ENCODE results near the gene LRRFIP2.
"Not testable (repeated sequence)": the region's sequence is repeated elsewhere in the genome, so short reads cannot be mapped to it uniquely, and the experiment has no call there.

LRRFIP2 gene

DNA sequence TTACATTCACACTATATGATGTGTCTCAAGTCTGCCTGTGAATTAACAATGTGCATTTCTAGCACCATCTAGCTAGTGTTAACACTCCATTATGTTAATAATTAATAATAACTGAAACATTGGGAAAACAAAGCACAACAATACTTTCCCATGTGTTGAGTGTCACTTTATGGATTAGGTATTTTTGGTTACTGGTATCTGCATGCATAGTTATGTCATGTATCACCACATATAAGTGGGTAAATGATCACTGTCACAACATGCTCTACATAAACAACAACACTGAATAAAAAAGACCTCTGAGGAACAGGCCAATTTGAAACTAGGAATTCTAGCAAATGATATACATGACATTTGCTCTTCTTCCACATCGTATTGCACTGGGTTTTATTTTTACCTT is 106.4 kb downstream of the LRRFIP2 start:
- Histone ChIP-seq H3K36me3 (ENCODE audit: control insufficient read depth, insufficient read depth, low read length, severe bottlenecking) (peaks cover 60% of the 10 kb centered on the region), H3K4me1 (ENCODE audit: control insufficient read depth, insufficient read depth, low read length) (peaks cover 7% of the 10 kb centered on the region)
- DNase-seq (ENCODE audit: low read depth): no peak

DNA sequence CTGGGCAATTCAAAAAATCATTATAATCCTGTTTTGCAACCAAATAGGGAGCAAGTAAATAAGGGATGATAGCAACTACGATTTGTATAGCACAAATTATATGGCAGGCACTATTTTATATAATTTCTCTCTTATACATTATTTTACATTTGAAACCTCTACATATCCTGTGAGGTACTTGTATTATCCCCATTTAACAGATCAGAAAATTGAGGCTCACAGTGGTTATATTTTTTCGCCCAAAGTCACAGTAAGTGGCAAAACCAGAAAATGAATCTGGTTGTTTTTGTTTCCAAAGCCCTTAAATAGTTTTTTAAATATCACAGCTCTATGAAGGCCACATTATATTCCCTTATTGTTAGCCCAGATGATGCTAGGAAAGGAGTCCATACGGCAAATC is 106.8 kb downstream of the LRRFIP2 start:
- Histone ChIP-seq H3K9ac (ENCODE audit: low read length) (no peak overlapping the region), H3K27me3 (replicated peaks; ENCODE audit: control insufficient read depth, insufficient read depth, low read length) (no peaks in the 10 kb centered on the region), H3K36me3 (ENCODE audit: control insufficient read depth, insufficient read depth, low read length, severe bottlenecking) (peaks cover 65% of the 10 kb centered on the region), H3K4me1 (ENCODE audit: control insufficient read depth, insufficient read depth, low read length) (peaks cover 2% of the 10 kb centered on the region), H3K9me3 (ENCODE audit: control insufficient read depth, low read length) (no peaks in the 10 kb centered on the region), H3K4me3 (ENCODE audit: low read length) (no peak overlapping the region)
- no peak for DNase-seq (ENCODE audit: low read depth)

More for the DNA sequence above, 106.4 kb downstream of the LRRFIP2 start:
- H3K9ac ChIP-seq (ENCODE audit: low read length): no peak overlapping the region
- H3K9me3 ChIP-seq (ENCODE audit: control insufficient read depth, low read length): no peaks in the 10 kb centered on the region
- H3K27me3 ChIP-seq (replicated peaks; ENCODE audit: control insufficient read depth, insufficient read depth, low read length): no peaks in the 10 kb centered on the region
- H3K4me3 ChIP-seq (ENCODE audit: low read length): no peak overlapping the region

DNA sequence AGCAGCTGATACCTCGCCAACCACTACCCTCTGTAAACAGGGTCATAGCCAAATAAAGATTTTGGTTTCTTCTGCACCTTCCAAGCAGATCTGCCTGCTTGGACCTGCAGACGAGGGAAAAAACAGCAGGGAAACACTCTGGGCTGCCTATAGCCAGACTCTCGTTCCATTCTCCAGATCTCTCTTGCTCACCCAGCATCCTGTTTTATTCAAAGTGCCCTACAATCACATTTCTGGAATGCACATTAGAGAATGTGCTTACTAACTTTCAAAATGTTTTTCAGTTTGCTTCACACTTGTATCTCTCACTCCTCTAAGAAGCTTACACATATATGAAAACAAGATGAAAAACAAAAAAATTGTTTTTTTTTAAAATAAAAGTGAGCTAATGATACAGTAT is 109.6 kb downstream of the LRRFIP2 start:
- H3K9ac ChIP-seq (ENCODE audit: low read length): no peak overlapping the region
- H3K36me3 ChIP-seq (ENCODE audit: control insufficient read depth, insufficient read depth, low read length, severe bottlenecking): peaks cover 72% of the 10 kb centered on the region
- no peak for DNase-seq (ENCODE audit: low read depth)
- no peak overlapping the region for H3K4me3 ChIP-seq (ENCODE audit: low read length)
- no peaks in the 10 kb centered on the region for H3K27me3 ChIP-seq (replicated peaks; ENCODE audit: control insufficient read depth, insufficient read depth, low read length)
- peaks cover 5% of the 10 kb centered on the region for H3K4me1 ChIP-seq (ENCODE audit: control insufficient read depth, insufficient read depth, low read length)
- no peaks in the 10 kb centered on the region for H3K9me3 ChIP-seq (ENCODE audit: control insufficient read depth, low read length)

DNA sequence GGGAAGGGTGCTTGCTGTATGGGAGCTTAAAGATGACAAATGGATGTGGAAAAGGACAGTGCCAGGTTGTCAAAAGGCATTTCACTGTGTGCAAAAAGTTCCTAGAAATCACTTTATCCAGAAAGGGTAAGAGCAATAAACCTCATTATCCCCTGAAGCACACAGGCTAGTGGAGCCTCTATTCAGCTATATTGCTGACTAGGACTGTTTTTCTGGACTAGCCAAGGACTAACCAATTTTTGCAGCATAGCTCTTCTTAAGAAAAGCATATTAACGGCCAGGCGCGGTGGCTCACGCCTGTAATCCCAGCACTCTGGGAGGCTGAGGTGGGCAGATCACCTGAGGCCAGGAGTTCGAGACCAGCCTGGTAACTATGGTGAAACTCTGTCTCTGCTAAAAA is 116.3 kb downstream of the LRRFIP2 start:
- Histone ChIP-seq H3K36me3 (ENCODE audit: control insufficient read depth, insufficient read depth, low read length, severe bottlenecking) (peaks cover 54% of the 10 kb centered on the region), H3K4me1 (ENCODE audit: control insufficient read depth, insufficient read depth, low read length) (peaks cover 41% of the 10 kb centered on the region), H3K9me3 (ENCODE audit: control insufficient read depth, low read length) (no peaks in the 10 kb centered on the region)

DNA sequence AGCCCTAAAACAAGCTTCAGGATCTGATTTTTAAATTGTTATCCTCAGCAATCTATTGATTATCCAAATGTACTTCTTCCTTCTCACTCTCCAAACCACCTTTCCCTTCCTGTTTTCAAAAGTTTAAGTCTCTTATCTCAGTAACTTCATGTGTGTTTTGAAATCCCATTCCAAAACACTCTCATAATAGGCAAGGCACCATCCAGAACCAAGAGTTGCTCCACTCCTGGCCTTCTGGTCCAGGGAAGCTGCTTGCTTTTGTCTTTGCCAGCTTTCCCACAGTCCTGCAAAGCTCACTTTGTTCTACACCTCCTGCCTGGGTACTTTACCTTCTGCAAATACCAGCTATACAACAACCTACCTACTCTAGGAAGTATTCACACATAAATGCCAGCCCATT is 117.6 kb downstream of the LRRFIP2 start:
- Histone ChIP-seq H3K36me3 (ENCODE audit: control insufficient read depth, insufficient read depth, low read length, severe bottlenecking) (peaks cover 52% of the 10 kb centered on the region), H3K4me3 (ENCODE audit: low read length) (no peak overlapping the region), H3K4me1 (ENCODE audit: control insufficient read depth, insufficient read depth, low read length) (peaks cover 49% of the 10 kb centered on the region), H3K9ac (ENCODE audit: low read length) (no peak overlapping the region), H3K9me3 (ENCODE audit: control insufficient read depth, low read length) (no peaks in the 10 kb centered on the region), H3K27me3 (replicated peaks; ENCODE audit: control insufficient read depth, insufficient read depth, low read length) (no peaks in the 10 kb centered on the region)
- no peak for DNase-seq (ENCODE audit: low read depth)

More for the DNA sequence above, 116.3 kb downstream of the LRRFIP2 start:
- no peak overlapping the region for H3K9ac ChIP-seq (ENCODE audit: low read length)
- no peak for DNase-seq (ENCODE audit: low read depth)
- H3K4me3 ChIP-seq (ENCODE audit: low read length): no peak overlapping the region
- no peaks in the 10 kb centered on the region for H3K27me3 ChIP-seq (replicated peaks; ENCODE audit: control insufficient read depth, insufficient read depth, low read length)

DNA sequence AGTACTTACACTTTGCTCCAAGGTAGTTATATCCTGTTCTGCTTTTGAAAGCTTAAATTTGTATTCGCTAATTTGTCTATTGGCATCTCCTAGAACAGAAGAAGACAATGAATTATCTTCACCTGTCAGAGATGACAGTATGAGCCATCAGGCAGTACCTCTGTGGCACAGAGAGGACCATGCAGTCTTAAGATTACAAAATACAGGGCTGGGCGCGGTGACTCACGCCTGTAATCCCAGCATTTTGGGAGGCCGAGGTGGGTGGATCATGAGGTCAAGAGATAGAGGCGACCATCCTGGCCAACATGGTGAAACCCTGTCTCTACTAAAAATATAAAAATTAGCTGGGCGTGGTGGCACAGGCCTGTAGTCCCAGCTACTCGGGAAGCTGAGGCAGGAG is 119.3 kb downstream of the LRRFIP2 start:
- Histone ChIP-seq H3K36me3 (ENCODE audit: control insufficient read depth, insufficient read depth, low read length, severe bottlenecking) (peaks cover 59% of the 10 kb centered on the region), H3K9ac (ENCODE audit: low read length) (peak overlapping the region; percentile 19), H3K4me1 (ENCODE audit: control insufficient read depth, insufficient read depth, low read length) (peaks cover 49% of the 10 kb centered on the region)
- not testable (repeated sequence) for DNase-seq (ENCODE audit: low read depth); H3K4me3 ChIP-seq (ENCODE audit: low read length); H3K27me3 ChIP-seq (replicated peaks; ENCODE audit: control insufficient read depth, insufficient read depth, low read length); H3K9me3 ChIP-seq (ENCODE audit: control insufficient read depth, low read length)

DNA sequence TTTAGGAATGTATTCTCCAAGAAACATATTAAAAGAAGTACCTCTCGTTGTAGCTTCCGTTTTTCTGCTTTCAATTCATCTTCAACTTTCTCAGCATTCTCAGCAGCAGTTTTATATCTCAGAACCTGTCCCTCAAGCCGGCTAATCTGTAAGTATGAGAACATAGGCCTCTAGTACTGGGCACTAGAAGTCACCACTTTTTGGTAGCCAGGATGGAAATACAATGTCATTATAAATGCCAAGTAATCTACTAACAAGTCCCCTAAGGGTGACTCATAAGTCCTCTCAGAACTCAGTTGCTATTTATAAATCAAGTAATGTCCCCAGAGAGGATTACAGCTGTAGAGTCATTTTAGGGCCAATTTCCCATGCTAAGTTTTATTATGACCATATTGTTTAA is 120.0 kb downstream of the LRRFIP2 start:
- peaks cover 56% of the 10 kb centered on the region for H3K4me1 ChIP-seq (ENCODE audit: control insufficient read depth, insufficient read depth, low read length)
- H3K9me3 ChIP-seq (ENCODE audit: control insufficient read depth, low read length): no peaks in the 10 kb centered on the region
- peak overlapping the region; percentile 35 for H3K4me3 ChIP-seq (ENCODE audit: low read length)
- peak; percentile 82 for DNase-seq (ENCODE audit: low read depth)
- H3K9ac ChIP-seq (ENCODE audit: low read length): peak overlapping the region; percentile 55
- peaks cover 63% of the 10 kb centered on the region for H3K36me3 ChIP-seq (ENCODE audit: control insufficient read depth, insufficient read depth, low read length, severe bottlenecking)
- no peaks in the 10 kb centered on the region for H3K27me3 ChIP-seq (replicated peaks; ENCODE audit: control insufficient read depth, insufficient read depth, low read length)

DNA sequence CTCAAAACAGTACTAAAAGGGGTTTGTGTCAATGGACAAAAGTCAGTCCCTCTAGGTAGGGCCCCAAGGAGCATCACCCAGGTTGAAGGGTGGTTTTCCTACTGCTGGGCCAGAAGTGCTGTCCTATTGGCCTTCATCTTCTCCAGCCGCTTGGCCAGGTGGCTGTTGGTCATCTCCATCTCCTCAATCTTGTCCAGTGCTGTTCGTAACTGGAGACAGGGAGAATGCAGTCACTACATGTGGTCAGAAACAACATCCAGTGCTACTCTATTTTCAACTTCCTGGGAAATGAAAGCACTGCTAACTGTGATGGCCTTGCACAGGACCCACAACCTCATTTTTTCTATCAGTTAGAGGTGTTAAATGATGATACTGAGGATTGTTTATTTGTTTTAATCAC is 120.6 kb downstream of the LRRFIP2 start:
- Histone ChIP-seq H3K4me1 (ENCODE audit: control insufficient read depth, insufficient read depth, low read length) (peaks cover 60% of the 10 kb centered on the region), H3K9ac (ENCODE audit: low read length) (peak overlapping the region; percentile 55), H3K4me3 (ENCODE audit: low read length) (peak overlapping the region; percentile 35), H3K9me3 (ENCODE audit: control insufficient read depth, low read length) (no peaks in the 10 kb centered on the region), H3K36me3 (ENCODE audit: control insufficient read depth, insufficient read depth, low read length, severe bottlenecking) (peaks cover 67% of the 10 kb centered on the region), H3K27me3 (replicated peaks; ENCODE audit: control insufficient read depth, insufficient read depth, low read length) (no peaks in the 10 kb centered on the region)
- DNase-seq (ENCODE audit: low read depth): no peak

DNA sequence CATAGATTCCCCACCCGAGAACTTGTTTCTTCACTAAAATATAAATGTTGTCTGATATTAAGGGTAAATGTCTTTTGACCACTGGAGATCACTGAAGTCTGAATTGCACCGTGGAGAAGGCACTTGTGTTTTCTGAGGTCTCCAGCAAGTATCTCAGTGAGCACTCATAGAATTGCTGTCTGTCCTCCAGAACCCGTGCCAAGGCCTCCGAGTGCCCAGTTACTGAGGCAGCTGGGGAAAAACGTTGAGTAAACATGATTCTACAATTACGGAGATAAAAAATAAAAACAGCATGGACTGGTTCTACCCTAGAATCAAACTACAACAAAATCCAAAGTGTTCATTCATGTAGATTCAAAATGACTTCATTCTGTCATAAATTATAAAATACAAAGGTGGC is 121.0 kb downstream of the LRRFIP2 start:
- no peak overlapping the region for H3K9ac ChIP-seq (ENCODE audit: low read length)
- H3K4me1 ChIP-seq (ENCODE audit: control insufficient read depth, insufficient read depth, low read length): peaks cover 60% of the 10 kb centered on the region
- DNase-seq (ENCODE audit: low read depth): no peak
- peaks cover 67% of the 10 kb centered on the region for H3K36me3 ChIP-seq (ENCODE audit: control insufficient read depth, insufficient read depth, low read length, severe bottlenecking)
- H3K27me3 ChIP-seq (replicated peaks; ENCODE audit: control insufficient read depth, insufficient read depth, low read length): no peaks in the 10 kb centered on the region
- H3K4me3 ChIP-seq (ENCODE audit: low read length): no peak overlapping the region
- H3K9me3 ChIP-seq (ENCODE audit: control insufficient read depth, low read length): no peaks in the 10 kb centered on the region

DNA sequence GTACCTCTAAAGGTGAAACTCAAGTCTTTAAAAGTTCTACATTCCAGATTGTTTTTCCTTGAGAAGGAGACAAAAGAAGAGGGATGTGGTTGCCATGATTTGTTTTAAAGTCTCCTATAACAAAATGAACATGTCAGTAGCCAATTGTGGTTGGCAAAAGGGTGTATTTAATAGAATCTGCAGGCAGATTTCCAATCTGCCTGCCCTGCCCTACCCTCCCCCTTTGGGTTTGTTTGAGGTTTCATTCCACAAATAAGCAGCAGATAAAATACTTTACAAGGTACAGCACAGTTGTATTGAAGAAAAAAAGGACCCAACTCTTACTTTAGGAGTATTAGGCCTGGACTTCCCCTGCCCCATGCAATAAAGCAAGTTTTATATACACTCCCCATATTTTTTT is 121.5 kb downstream of the LRRFIP2 start:
- Histone ChIP-seq H3K9me3 (ENCODE audit: control insufficient read depth, low read length) (no peaks in the 10 kb centered on the region), H3K4me3 (ENCODE audit: low read length) (no peak overlapping the region), H3K4me1 (ENCODE audit: control insufficient read depth, insufficient read depth, low read length) (peaks cover 60% of the 10 kb centered on the region), H3K9ac (ENCODE audit: low read length) (no peak overlapping the region), H3K36me3 (ENCODE audit: control insufficient read depth, insufficient read depth, low read length, severe bottlenecking) (peaks cover 67% of the 10 kb centered on the region), H3K27me3 (replicated peaks; ENCODE audit: control insufficient read depth, insufficient read depth, low read length) (no peaks in the 10 kb centered on the region)
- no peak for DNase-seq (ENCODE audit: low read depth)

DNA sequence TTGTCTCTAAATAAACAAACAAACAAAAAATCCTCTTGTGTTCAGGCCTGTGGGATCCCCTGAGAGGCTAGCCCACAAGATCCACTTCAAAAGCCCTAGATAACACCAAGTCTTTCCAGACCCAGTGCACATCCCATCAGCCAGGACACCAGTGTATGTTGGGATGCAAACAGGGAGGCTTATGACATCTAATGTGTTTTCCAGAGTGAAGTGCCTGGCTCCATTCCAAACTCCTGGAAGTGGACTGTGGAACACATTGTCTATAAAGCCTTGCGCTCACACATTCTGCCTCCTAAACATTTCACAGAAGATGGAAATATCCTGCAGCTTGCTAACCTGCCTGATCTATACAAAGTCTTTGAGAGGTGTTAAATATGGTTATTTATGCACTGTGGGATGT is 124.1 kb downstream of the LRRFIP2 start:
- no peaks in the 10 kb centered on the region for H3K27me3 ChIP-seq (replicated peaks; ENCODE audit: control insufficient read depth, insufficient read depth, low read length)
- DNase-seq (ENCODE audit: low read depth): no peak
- H3K36me3 ChIP-seq (ENCODE audit: control insufficient read depth, insufficient read depth, low read length, severe bottlenecking): peaks cover 77% of the 10 kb centered on the region
- H3K4me1 ChIP-seq (ENCODE audit: control insufficient read depth, insufficient read depth, low read length): peaks cover 43% of the 10 kb centered on the region
- H3K9me3 ChIP-seq (ENCODE audit: control insufficient read depth, low read length): no peaks in the 10 kb centered on the region
- no peak overlapping the region for H3K9ac ChIP-seq (ENCODE audit: low read length)
- no peak overlapping the region for H3K4me3 ChIP-seq (ENCODE audit: low read length)

DNA sequence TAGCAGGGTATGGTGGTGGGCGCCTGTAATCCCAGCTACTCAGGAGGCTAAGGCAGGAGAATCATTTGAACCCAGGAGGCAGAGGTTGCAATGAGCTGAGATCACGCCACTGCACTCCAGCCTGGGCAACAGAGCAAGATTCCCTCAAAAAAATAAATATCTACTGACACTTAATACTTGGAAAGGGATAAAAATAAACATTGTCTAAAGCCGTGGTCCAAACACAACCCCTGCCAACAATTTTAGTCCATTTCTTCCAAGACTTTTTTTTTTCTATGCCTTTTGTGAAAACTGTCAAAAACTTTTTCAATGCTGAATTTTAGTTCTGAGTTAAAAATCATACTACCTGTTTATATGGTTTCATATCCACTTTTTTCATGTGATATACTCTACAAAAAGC is 131.7 kb downstream of the LRRFIP2 start:
- Histone ChIP-seq H3K36me3 (ENCODE audit: control insufficient read depth, insufficient read depth, low read length, severe bottlenecking) (peaks cover 55% of the 10 kb centered on the region), H3K4me1 (ENCODE audit: control insufficient read depth, insufficient read depth, low read length) (peaks cover 24% of the 10 kb centered on the region)
- H3K4me3 ChIP-seq (ENCODE audit: low read length); DNase-seq (ENCODE audit: low read depth); H3K9me3 ChIP-seq (ENCODE audit: control insufficient read depth, low read length); H3K9ac ChIP-seq (ENCODE audit: low read length); H3K27me3 ChIP-seq (replicated peaks; ENCODE audit: control insufficient read depth, insufficient read depth, low read length): not testable (repeated sequence)
